ENCODE measurements around the gene MAN2B2.

MAN2B2 gene

DNA sequence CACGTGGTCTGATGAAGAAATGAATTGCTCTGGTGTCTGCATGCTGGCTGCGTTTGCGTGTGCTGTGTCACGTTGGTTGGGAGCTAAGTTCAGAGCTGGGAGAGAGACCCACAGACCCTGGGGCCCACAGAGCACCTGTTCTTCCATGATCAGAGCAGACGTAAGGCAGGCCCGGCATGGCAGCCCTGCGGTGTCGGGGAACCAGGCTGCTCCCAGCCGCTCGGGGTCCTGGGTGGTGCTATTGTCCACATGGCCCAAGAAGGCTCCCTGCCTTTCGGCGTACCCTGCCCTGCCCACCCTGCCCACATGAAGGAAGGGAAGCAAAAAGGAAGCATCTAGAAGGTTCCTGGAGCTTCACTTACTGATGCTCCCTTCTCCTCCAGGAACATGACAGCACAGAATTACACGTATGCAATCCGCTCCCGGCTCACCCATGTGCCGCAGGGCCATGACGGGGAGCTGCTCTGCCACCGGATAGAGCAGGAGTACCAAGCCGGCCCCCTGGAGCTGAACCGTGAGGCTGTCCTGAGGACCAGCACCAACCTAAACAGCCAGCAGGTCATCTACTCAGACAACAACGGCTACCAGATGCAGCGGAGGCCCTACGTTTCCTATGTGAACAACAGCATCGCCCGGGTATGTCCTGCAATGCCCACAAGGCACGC is 34.6 kb downstream of the MAN2B2 start:
- Histone ChIP-seq H3K4me3 (ENCODE audit: low read length) (no peak overlapping the region), H3K4me2 (ENCODE audit: low read length) (no peak overlapping the region), H4K20me1 (ENCODE audit: insufficient read depth, low read length) (no peaks in the 10 kb centered on the region), H3K9me3 (ENCODE audit: insufficient read depth, low read length) (no peaks in the 10 kb centered on the region), H3K36me3 (replicated peaks; ENCODE audit: low read depth, low read length) (peaks cover 15% of the 10 kb centered on the region), H2AFZ (ENCODE audit: low read depth, low read length) (no peak overlapping the region), H3K79me2 (ENCODE audit: low read length) (no peaks in the 10 kb centered on the region), H3K4me1 (ENCODE audit: low read length) (no peaks in the 10 kb centered on the region), H3K27ac (ENCODE audit: low read length) (no peak overlapping the region), H3K27me3 (ENCODE audit: low read depth, low read length) (no peaks in the 10 kb centered on the region), H3K9ac (ENCODE audit: low read length) (no peak overlapping the region)
- no peak for TF ChIP-seq EZH2phosphoT487 (IDR thresholded peaks at IDR 0.05; ENCODE audit: low read depth)
- TF ChIP-seq CTCF (IDR thresholded peaks at IDR 0.05; ENCODE audit: low read depth, low read length): no peak

DNA sequence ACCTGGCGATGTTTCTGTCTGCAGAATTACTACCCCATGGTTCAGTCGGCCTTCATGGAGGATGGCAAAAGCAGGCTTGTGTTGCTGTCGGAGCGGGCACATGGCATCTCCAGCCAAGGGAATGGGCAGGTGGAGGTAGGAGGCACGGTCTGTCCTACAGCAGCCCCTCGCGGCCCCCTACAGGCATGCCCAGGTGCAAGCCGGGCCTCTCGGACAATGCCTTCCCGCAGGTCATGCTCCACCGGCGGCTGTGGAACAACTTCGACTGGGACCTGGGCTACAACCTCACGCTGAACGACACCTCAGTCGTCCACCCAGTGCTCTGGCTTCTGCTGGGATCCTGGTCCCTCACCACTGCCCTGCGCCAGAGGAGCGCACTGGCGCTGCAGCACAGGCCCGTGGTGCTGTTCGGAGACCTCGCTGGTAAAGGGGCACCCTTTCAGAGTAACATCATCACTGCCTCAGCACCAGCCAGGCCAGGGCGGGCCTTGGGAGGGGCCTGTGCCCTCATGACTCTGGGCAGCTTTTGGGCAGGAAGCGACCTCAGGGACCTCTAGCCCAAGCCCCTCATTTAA is 36.0 kb downstream of the MAN2B2 start:
- Histone ChIP-seq H3K4me3 (ENCODE audit: low read length) (no peak overlapping the region), H3K27me3 (ENCODE audit: low read depth, low read length) (no peaks in the 10 kb centered on the region), H4K20me1 (ENCODE audit: insufficient read depth, low read length) (no peaks in the 10 kb centered on the region), H3K27ac (ENCODE audit: low read length) (no peak overlapping the region), H3K4me1 (ENCODE audit: low read length) (no peaks in the 10 kb centered on the region), H3K4me2 (ENCODE audit: low read length) (no peak overlapping the region), H3K36me3 (replicated peaks; ENCODE audit: low read depth, low read length) (peaks cover 4% of the 10 kb centered on the region), H2AFZ (ENCODE audit: low read depth, low read length) (no peak overlapping the region), H3K9ac (ENCODE audit: low read length) (no peak overlapping the region), H3K9me3 (ENCODE audit: insufficient read depth, low read length) (no peaks in the 10 kb centered on the region), H3K79me2 (ENCODE audit: low read length) (no peaks in the 10 kb centered on the region)
- TF ChIP-seq EZH2phosphoT487 (IDR thresholded peaks at IDR 0.05; ENCODE audit: low read depth): no peak
- TF ChIP-seq CTCF (IDR thresholded peaks at IDR 0.05; ENCODE audit: low read depth, low read length): no peak

GRCh38 chr4:6612961-6613675 is 38.1 kb downstream of the MAN2B2 start:
- no peaks in the 10 kb centered on the region for H3K4me1 ChIP-seq (ENCODE audit: low read length)
- no peak overlapping the region for H3K4me2 ChIP-seq (ENCODE audit: low read length)
- no peak overlapping the region for H3K27ac ChIP-seq (ENCODE audit: low read length)
- no peaks in the 10 kb centered on the region for H4K20me1 ChIP-seq (ENCODE audit: insufficient read depth, low read length)
- no peaks in the 10 kb centered on the region for H3K27me3 ChIP-seq (ENCODE audit: low read depth, low read length)
- H3K79me2 ChIP-seq (ENCODE audit: low read length): no peaks in the 10 kb centered on the region
- H3K36me3 ChIP-seq (replicated peaks; ENCODE audit: low read depth, low read length): peaks cover 4% of the 10 kb centered on the region
- no peak overlapping the region for H3K4me3 ChIP-seq (ENCODE audit: low read length)
- no peak overlapping the region for H2AFZ ChIP-seq (ENCODE audit: low read depth, low read length)
- no peak for TF ChIP-seq EZH2phosphoT487 (IDR thresholded peaks at IDR 0.05; ENCODE audit: low read depth)
- no peak for TF ChIP-seq CTCF (IDR thresholded peaks at IDR 0.05; ENCODE audit: low read depth, low read length)
- no peak overlapping the region for H3K9ac ChIP-seq (ENCODE audit: low read length)
- no peaks in the 10 kb centered on the region for H3K9me3 ChIP-seq (ENCODE audit: insufficient read depth, low read length)
